HG03457 (cell line): ENCODE data around the gene RAB17.
"Not testable (repeated sequence)": the region's sequence is repeated elsewhere in the genome, so short reads cannot be mapped to it uniquely, and the experiment has no call there.

Experiments
- ATAC-seq: cut with Tn5 transposase; IDR thresholded peaks from one replicate; pipeline ENCODE4 v1.9.1; 2021; ENCODE audit warnings: moderate number of reproducible peaks; ENCODE audit not compliant: unreplicated experiment

The RAB17 gene

DNA sequence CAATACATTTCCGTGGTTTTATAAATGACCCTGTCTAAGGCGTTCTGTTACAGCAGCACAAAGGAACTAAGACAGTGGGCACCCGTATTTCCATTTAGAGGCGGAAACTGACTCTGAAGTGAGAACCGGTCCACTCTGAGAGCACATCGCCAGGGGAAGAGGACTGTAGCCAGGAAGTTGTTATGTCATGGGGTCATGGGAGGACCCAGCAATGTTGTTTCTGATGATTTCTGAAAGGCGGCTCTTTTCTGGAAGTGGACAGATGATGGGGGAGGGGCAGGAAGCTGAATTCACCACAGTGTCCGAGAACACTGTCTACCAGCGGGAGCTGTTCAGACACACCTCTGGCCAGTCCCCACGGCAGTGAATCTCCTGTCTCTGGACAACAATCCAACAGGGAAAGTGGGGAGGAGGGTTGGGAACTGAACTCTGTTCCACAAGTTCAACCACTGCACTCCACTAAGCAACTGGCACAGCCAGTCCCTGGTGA is 34.7 kb upstream of the RAB17 start:
- ATAC-seq: no peak

- ATAC-seq: no peak
Observed at GRCh38 chr2:237624565-237624964, 34.0 kb upstream of the RAB17 start.

DNA sequence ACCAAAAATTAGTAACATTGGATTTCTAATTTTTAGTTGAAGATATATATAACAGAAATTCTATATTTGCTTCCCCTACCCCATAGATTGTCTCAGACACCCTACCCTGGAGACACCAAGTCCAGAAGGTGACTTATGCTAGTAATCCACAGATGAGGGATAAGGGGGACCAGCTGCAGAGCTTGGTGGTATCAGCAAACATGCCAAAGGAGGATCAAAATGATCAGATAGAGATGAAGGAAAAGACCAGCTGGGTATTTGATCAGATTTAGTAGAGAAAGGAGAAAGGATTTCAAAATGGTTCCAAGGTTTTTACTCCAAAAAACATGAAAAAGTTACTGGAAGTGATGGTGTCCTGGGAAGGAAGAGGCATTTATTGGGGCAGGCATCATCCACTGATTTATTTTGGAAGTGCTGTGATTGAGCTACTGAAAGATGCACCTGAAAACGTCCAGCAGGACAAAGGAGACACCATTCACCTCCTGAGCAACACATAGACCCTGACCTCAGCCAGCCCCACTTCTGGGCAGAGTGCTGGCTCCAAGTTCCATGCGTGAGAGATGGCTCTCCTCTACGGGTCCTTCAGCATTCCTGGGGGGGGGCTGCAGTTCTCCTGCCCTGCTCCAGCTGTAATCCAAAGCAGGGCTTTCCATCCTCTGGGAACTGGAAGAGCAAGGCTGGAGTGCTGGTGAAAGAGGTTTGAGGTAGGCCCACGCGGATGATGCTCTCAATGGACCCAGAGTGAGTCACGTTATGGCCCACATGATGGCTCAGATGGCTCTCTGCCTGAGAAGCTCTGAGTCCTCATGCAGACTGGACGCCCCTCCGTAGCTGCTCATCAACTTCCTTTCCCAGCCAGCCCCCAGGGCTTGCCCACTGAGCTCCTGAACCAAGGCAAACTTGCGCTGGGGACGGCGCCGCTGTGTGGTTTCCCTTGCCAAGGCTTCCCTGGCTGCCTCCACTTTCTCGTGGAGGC is 33.2 kb upstream of the RAB17 start:
- ATAC-seq: no peak

- no peak for ATAC-seq
Observed at GRCh38 chr2:237618449-237618848, 27.9 kb upstream of the RAB17 start.

DNA sequence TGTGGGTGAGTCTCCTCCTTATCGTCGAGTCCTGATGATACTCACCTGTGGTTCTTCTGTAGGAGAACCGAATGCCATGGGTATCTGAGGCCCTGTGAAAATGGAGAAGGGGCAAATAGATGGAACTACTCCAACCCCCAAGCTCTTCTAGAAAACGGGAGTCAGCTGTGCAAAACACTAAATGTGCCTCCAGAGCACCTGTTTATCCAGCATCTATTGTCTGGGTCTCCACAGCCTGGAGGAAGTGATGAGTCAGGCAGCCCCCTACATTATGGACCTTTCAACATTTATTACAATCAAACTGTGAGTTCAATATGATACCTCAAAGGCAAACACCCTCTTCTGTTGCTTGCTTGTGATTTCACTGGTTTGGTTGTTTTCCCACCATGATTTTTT is 27.1 kb upstream of the RAB17 start:
- no peak for ATAC-seq

DNA sequence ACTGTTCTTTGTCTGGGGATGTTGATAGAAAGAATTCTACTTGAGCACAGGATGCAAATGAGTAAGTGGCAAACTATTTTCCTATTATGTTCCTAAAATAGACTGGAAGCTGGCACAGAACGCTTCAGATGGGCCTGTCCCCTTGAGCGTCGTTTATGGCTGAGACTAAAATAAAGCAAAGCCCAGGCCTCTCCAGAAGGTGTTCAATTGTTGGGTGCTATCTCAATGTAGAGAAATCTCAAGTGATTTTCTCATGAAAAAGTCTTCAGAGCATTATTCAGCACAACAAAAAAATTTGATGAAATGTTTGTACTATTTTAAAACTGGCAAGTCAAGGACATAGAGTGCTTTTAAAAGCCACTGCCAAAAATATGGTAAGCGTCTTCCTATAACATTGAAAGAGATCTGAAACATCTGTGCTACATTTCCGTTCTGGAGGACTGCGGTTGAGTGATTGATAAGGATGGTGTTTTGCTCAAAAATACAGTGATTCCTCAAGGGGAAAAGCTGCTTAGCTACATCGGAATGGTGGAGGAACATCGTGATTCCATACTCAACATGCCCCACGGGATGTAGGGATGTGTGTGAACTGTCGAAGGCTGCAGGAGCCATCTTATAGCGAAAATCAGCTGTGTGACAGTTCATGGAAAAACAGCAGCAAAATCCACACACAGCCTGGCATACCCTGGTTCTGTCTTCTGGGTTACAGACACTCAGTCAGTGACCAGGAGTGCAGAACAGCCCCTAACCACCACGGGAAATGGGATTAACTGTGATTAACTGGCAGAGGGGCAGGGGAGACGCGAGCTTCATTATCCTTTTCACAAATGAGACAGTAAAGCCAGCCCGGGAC is 26.4 kb upstream of the RAB17 start:
- ATAC-seq: no peak

GRCh38 chr2:237616373-237616733 is 25.8 kb upstream of the RAB17 start:
- ATAC-seq: no peak

DNA sequence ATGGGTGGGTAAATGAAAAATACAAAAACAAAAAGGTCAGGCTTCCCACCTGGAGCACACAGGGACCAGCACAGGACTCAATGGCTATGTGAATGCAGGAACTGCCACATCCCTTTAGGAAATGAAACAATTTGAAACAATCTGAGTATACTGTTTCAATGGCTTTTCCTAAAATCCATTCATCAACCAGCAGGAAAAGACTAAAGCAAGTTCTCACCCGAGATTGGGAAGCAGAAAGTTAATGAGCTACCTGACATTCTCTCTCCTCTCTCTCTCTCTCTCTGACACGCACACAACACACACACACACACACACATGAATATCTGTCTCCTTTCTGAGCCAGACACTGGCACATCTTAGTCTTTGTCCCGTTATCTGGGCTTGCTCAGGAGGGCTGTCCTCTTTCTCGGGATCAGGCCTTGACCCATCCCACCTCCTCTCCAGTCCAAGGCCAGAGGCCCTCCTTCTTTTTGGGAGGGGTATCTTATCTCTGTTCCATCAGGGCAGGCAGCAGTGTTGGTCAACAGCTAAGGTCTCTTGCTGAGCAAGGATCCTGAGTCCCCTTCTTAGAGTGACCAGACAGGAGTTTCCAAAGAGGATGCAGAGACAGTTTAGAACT is 25.2 kb upstream of the RAB17 start:
- ATAC-seq: no peak

GRCh38 chr2:237614151-237614720 is 23.7 kb upstream of the RAB17 start:
- no peak for ATAC-seq

DNA sequence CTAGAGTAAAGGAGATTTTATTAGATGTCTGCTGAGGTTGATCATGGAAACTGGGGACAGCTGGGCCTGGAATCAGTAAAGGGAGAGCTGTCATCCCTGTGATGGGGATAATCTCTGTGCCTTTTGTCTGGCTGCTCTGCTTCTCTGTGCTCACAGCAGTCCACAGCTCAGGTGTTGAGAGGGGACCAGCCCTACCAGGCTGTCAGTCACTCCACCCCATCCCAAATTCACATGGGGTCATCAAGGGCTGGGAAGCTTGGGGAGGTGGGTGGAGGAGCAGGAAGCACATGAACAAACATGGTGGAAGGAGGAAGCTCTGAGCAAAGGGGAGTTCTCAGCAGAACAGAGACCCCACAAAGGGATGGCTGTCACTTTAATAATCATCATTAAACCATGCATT is 23.1 kb upstream of the RAB17 start:
- ATAC-seq: no peak

DNA sequence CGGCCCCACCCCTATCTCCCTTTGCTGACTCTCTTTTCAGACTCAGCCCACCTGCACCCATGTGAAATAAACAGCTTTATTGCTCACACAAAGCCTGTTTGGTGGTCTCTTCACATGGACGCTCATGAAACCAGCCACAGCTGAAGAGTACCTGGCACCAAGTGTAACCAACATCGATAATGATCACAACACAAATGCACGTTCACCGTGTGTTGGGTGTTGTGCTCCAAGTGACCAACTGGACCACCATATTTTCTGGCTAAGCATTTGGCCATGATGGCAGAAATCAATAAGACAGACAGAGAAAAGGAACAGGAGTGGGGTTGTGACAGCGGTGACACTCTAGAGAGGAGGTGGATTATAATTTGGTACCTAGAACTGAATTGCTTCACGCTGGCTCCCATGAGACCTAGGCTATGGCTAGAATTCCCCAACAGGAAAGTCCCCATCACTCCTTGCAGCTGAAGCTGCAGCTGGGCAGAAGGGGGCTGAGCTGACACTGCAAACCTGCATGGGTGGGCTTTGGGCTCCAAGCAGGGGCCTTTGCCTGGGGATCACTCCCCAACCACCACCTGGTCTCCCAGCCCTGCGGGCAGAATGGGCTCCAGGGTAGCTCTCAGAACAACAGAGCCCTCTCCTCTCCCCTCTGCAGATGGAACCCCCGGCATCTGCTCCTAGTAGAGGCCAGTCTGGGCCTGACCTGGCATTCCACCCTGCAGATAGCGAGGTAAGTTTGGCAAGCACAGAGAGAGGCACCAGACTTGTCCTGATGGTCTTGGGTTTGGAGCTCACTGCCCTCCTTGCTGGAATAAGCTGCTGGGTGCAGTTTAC is 22.2 kb upstream of the RAB17 start:
- no peak for ATAC-seq

GRCh38 chr2:237606522-237606921 is 16.0 kb upstream of the RAB17 start:
- not testable (repeated sequence) for ATAC-seq

GRCh38 chr2:237604960-237605359 is 14.4 kb upstream of the RAB17 start:
- ATAC-seq: no peak

DNA sequence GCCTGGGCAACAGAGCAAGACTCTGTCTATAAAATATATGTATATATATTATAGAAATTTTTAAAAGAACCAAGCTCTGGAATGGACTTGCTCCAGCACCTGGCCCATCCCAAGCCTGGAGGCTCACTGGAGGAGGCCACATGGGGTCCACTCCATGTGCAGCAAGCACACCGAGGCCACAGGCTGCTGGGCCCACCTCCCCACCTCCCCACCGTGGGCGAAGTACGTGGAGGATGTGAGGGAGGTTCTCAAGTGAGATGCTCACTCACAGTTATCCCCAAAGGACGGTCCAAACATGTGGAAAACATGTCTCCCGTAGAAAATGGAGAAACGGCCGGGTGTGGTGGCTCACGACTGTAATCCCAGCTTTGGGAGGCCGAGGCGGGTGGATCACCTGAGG is 13.9 kb upstream of the RAB17 start:
- no peak for ATAC-seq

DNA sequence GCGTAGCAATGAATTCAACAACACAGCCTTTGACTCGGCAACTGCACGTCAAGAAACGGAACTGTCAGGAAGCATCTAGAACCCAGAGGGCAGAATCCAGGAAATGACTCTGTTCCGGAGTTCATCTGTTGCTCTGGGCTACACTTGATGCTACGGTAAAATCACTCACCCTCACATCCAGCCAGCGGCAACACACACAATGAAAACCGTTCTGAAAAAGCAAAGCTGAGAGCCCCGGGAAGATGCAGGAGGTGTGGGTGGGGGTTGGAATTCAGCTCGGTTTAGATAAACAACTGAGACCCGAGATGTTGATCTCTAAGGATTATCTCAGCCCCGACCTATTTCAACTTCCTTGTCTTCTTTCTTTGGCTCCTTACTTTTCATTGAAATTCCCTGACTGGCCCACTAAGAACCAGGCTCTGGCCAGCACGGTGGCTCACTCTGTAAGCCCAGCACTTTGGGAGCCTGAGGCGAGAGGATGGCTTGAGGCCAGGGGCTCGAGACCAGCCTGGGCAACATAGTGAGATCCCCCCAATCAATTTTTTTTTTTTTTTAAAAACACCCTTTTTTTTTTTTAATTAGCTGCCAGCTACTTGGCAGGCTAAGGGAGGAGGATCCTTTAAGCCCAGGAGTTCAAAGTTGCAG is 13.3 kb upstream of the RAB17 start:
- no peak for ATAC-seq

GRCh38 chr2:237603049-237603717 is 12.6 kb upstream of the RAB17 start:
- ATAC-seq: no peak

- ATAC-seq: no peak
Observed at GRCh38 chr2:237602409-237602808, 11.9 kb upstream of the RAB17 start.

DNA sequence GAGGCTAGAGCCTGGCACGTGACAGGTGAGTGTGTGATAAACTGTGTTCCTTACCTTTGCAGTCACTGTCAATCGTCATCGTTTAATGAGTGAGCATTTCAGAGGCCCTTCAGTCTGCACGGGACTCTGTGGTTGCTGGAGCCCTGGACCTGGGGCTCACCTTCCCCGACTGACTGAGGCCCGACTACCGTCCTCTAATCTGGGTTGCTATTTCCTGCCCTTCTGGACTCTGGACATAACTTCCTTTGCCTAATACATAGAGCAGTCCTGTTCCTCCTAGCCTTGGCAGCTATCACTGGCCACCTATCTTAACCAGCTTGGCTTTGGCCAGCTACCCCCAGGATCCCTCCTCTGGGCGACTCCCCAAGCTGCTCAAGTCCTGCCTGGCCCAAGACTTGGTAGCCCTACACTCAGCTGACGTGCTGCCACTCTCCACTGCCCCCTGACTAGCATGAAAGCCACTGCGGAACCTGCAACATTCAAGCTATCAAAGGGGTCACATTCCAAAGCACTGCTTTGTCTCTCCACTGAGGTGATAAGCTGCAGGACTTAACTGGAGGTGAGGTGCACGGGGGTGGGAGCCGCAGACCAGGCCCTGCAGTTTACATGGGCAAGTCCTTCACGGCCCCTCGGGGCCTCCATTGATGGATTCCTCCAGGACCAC is 11.1 kb upstream of the RAB17 start:
- no peak for ATAC-seq
